Stimulated activated CD4-positive, alpha-beta T cell treated with anti-CD3 and anti-CD28 coated beads, Interleukin-12 subunit alpha, Interleukin-12 subunit beta, amount 100 ng/mL, for 48 hours (primary cell): ENCODE results near the gene MPPED1.

ENCODE experiments used
- DNase-seq, 3 donors: peaks; one replicate each; pipeline ENCODE4 v3.0.0-alpha.2; 2020; ENCODE audit warnings: low read depth in 2 of 3, low spot score in 1 of 3

MPPED1 gene

DNA sequence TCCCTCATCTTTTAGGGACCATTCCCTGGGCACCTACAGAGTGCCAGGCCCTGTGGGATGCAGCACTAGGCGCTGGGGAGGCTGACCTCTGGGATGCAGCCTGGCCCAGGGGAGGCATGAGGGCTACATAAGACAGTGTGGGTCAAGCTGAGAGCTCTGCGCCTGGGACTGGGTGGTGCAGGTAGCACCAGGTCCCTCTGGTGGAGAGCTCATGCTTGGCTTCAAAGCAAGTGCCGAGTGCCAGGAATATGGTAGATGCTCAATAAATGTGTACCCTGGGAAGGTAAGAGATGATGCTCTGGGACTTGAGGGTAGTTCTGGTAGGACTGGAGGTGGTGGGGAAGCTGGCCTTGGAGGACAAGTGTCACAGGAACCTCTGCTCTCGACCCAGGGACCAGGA is 2.0 kb upstream of the MPPED1 start:
- DNase-seq = no peak

- DNase-seq = no peak
Observed at GRCh38 chr22:43411040-43411868, 560 bp upstream of the MPPED1 start.

GRCh38 chr22:43412808-43413795 is 1.3 kb downstream of the MPPED1 start:
- no peak for DNase-seq

DNA sequence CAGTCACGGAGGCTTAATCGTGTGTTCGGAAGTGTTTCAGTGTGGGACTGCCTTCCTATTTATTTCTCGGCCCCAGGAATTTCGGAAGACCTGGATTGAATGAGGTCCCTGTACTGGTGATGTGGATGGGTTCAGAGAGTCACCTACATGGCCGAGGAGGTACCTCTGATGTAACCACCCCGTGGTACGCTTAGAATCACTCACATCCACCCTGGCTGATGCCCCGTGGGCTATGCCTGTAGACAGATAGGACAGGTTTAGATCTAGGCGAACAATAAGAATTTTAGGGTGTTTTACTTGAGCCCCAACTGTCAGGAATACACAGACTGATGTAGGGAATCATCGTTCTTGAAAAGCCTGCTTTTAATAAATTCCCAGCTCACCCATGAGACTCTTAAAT is 2.0 kb downstream of the MPPED1 start:
- no peak for DNase-seq

DNA sequence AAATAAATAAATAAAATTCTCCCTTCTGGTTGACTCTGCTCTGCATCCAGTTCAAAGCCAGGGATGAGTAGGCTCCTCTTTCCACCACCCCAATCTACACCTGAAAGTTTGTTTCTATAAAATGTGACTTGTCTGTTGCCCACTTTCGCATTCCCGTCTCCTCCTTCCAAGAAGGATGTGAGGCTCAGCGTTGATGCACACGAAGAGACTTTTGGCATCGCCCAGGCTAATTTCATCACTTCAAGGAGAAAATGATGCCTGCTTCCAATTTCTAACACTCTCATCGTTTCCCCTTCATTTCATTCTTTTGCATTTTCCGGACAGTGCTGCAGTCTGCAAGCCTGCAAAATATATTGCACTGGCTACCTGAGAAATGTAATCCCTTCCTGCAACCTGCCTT is 3.9 kb downstream of the MPPED1 start:
- no peak for DNase-seq

DNA sequence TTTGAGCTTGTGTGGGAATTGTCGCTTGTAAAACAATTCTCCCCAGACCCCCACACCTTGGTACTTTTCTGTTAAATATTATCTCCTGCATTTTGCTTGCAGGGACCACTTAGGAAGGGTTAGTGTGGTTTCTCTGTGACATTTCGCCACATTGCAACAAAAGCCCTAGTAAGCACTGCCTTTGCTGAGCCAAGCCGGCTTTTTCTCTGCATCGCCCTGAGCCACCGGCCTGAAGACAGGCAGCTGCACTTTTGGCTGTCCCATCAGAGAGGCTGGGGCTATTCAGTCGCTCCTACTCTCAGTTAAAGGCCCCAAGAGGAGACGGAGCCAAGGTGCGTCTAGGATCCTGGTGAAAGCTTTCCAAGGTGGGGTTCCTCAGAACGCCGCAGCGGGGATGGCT is 5.7 kb downstream of the MPPED1 start:
- DNase-seq = no peak

GRCh38 chr22:43418079-43418825 is 6.4 kb downstream of the MPPED1 start:
- no peak for DNase-seq

GRCh38 chr22:43419371-43420080 is 7.7 kb downstream of the MPPED1 start:
- no peak for DNase-seq

DNA sequence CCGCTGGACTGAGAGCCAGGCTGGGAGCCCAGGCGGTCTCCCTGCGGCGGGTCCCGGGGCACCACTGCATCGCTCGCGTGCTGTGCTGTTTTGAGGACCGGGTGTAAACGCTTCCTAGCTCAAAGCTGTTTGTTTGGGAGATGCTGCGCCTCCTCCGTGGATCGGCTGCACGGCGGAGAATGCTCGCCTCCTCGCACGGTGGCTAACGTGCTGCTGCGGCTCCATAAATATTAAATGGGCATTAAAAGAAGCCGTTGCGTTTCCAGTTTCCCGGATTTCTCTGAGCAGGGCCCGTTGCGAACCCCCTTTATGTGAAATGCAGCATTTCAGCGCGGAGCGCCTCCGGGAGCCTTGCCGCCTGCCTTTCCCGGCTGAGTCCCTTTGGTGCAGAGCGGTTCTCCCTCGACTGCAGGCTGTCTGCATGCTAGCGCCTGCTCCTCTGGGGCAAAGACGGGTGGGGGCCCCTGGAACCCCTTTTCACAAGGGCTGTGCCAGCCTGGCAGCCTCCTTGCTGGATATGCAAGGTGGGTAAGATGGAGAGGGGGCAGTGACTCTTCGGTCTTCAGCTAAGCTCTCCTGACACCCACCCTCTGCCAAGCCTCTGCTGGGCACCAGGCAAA is 9.3 kb downstream of the MPPED1 start:
- no peak for DNase-seq

DNA sequence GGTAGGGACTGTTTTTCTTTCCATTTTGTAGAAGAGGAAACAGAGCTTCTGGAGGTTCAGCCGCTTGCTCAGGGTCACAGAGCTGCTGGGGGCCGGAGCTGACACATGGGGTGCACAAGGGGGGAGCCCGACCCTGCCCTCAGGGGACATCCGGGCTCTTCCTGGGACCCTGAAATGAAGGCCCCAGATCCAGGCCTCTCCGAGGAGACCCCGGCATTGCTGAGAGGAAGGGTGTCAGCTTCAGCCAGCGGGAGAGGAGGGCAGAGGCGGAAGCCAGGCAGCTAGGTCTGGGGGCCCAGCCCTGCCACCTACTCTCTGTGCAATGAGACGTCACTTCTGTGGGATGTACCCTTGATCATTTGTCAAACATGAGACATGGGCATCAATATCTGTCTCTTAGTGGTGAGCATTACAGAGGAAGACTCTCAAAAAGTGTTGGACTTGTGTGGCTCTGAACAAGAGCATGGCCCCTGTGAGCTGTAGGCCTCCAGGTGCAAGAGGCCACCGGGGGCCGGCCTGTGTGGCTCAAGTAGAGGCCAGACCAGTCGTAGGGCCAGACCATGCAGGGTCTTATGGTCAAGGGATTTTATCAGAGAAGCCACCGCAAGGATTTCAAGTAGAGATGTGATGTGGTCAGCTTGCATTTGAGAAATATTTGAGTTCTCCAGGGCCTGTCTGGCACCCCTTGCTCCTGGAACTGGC is 10.3 kb downstream of the MPPED1 start:
- no peak for DNase-seq

DNA sequence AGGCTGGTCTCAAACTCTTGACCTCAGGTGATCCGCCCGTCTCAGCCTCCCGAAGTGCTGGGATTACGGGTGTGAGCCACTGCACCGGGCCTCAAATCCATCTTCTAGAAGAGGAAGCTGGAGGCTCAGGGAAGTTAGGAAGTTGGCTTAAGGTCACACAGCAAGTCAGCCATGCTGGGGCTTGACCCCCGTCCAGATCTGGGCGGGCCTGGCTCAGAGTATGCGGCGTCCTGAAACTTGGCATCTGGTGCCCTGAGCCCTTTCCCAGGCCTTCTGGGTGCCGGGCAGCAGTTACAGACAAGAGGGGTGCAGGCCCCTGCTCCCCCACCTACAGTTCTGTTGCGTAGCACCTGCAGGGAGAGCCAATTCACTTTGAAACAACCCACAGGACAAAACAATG is 11.2 kb downstream of the MPPED1 start:
- DNase-seq = no peak

GRCh38 chr22:43424201-43424600 is 12.4 kb downstream of the MPPED1 start:
- no peak for DNase-seq

- DNase-seq = no peak
Observed at GRCh38 chr22:43424666-43425630, 13.1 kb downstream of the MPPED1 start.

DNA sequence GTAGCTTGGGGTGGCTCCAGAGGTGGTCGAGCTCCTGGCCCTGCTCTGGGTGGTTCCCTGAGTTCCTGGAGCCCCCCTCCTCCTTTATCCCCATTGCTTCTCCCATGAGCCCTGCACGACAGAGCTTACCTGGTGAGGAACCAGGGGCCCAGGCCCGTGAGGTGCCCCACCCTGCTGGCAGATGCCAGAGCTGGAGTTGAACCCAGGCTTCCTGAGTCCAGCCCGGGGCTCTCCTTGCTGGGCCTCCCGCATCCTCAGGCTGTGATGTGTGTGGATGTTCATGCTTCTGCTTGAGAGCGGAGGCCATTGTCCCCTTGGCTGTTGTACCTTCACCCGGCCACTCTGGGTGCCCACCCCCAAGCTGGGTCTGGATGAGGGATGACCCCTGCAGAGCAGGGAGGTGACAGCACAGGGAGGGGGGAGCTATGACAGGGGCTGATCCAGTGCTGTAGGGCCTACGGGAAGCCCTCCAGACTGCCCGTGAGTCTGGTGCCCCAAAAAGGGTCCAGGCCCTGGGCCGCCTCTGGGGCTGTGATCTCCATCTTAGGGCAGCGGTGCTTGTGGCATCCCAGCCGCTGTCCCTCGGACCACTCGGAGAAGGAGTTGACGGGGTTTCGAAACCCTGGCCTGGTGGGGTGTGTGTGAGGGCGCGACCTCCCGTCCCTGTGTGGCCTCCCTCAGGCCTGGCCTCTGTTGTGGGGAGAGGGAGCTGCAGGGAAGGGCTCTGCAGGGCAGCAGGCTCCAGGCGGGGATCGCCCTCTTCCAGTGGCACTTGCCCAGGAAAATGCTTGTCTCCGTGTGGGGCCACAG is 14.4 kb downstream of the MPPED1 start:
- DNase-seq = no peak

DNA sequence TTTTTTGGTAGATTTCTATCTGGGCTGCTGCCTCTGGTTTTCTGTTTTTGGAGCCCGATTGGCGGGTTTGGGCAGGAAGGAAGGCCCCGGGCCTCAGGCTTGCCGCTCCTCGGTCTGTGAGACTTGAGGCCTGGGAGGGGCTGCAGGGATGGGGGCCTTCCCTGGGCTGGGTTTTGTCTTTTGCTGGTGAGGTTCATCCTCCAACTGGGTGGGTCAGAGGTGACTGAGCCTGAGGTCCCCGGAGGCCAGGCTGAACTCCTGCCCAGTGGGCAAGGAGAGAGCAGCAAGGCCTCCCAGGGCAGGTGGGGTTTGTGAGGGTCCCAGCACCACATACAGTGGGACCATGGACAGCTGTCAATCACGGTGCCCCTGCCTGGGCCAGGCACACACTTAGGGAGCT is 15.0 kb downstream of the MPPED1 start:
- DNase-seq = no peak

DNA sequence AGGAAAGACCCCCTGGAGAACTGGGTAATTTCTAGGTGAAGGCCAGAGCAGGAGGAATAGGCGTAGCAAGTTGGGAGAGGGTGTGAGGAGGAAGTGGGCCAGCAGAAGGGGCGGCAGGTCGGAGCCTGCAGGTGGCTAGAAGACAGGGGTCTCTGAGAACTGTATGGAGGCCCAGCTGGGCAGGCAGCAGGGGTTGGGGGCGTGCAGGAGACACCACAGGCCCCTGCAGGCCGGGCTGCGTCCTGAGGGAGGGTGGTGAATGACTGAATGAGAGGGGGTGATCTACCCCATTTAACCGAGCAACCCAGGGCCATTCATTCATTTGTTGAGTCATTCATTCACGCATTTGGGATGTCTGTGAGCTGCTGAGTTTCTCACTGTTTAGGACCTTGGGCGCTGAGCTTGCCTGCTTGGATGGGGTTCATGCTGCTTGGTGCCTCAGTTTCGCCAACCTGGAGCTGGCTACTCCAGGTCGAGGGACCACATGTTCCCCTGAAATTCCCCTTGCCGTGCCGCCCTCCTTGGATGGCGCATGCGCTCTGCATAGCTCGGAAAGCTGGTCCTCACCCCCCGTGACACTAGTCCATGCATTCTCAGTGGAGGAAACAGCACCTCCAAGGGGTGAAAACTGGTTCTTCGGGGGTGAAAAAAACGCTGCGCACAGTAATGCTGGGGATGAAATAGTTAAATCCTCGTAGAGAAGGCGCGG is 15.6 kb downstream of the MPPED1 start:
- DNase-seq = no peak

- DNase-seq = no peak
Observed at GRCh38 chr22:43428005-43428485, 16.2 kb downstream of the MPPED1 start.
